Globus pallidus (tissue), 1 donor: ENCODE results near the gene SESN1.
A peak's percentile ranks its signal among the peaks of the same experiment; 100 is the strongest.
"Not testable (repeated sequence)": the region's sequence is repeated elsewhere in the genome, so short reads cannot be mapped to it uniquely, and the experiment has no call there.

Experiments
- DNase-seq: peaks from one replicate; pipeline ENCODE4 v3.0.0-alpha.2; 2015; ENCODE audit warnings: low spot score

SESN1 gene

DNA sequence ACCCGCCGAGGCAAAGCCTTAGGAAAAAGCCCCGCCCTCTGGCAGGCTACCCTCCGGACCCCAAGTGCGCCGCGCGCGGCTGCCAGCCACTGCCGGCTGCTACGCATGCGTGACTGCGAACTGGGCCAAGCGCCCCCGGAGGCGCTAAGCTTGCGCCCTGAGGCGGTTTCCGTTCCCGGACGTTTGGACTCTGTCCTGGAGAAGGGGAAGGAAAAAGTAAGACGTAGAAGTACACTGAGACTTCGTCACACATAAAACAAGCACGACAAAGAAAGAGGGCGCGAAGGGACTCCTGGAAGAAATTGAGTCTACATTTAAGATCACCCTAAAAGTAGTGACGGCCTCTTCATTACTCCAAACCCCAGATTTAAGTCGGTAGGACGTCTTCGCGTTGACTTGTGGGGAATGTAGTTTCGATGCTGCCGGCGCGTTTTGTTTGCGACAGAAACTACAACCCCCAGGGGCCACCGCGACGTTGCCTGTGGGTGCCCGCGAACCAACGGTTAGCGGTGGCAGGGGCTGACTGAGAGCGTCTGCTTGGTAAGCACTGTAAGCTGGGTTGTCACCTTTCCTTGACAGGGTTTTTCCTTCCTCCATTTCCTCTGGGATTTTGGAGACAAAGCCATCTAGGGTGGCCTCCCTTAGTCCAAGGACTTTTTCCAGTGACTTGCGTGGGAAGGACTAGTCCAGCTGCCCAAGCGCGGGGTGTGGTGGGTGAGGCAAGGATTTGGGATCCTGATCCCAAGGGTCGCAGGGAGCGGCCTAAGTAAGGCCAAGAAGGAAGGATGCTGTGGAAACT is 589 bp upstream of the SESN1 start, which contains the start of gene CEP57L1:
TSS of gene CEP57L1 (plus strand) at position 472 of the 799 bp plus-strand sequence. CDS start 49,715 bp downstream, outside the sequence.
- DNase-seq = peak; percentile 97

DNA sequence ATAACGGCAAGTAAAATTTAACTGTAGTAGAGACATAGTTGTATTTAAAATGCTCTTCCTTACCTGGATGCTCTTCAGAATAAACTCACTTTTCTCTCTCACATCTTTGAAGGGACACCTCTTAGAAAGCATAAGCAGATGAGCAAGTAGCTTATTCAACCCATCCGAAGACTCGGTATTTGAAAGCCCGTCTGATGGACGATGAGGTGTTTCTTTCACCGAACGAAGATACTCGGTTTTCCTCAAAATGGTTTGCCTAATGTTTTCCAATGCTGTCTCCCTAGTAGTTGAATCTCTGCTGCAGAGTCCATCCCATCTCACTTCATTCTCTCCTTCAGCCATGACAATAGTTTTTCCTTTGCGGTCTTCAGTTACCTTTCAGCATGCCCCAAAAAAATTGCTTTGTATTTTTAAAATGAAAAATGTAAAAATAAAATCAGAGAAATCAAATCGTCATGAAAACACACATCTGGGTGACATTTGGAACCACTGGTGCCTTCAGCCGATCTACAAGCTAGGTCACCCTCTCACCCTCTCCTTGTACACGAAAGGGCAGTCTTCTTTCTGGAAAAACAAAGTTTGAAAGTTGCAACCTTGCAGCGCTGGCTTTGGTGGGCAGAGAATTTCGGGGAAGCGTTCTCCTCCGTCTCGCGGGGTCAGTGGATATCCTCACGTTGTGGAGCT is 772 bp downstream of the SESN1 start:
- peak; percentile 35 for DNase-seq

DNA sequence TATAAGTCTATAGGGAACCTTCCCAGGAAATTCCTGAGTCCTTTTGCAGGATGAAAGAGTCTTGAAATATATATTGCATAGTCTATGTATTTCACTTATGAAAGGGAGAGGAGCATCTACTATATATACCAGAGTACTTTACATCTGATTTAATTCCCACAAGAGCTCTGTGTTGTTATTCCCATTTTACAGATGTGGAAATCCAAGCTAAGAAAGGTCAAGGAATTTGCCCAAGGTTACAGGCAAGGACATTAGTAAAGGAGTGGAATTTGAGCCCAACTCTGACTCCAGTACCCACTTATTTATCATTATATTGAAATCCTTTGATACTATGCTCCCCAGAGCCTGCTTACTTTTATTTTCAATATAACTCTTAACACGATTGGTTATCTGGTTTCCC is 2.6 kb downstream of the SESN1 start:
- no peak for DNase-seq

DNA sequence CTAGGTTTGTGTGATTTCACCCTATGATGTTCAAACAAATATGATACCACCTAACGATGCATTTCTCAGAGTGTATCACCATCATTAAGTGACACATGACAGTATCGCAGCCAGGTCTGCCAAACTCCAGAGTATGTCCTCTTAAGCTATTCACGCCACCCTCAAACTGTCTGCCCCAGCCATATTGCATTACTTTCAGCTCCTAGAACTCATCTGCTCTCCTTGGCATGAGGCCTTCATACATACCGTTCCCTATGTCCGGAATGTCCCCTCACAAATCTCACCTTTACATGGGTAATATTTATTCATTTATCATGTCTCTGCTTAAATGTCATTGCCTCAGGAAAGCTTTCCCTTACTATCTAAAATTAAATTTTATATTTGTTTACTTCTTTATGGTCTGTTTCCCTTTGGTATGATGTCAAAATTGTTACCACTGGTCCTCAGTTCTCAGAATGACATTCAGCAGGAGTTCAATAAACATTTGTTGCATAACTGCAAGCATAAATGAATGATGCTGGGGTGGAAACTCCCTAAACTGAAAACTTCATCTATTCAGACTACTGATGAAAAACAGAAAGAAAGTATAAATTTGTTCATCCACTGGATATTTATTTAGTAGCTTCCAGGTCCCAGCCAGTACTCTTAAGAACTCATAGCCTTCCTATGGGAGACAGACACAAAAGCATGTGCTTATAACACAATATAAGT is 3.2 kb downstream of the SESN1 start:
- DNase-seq = no peak

DNA sequence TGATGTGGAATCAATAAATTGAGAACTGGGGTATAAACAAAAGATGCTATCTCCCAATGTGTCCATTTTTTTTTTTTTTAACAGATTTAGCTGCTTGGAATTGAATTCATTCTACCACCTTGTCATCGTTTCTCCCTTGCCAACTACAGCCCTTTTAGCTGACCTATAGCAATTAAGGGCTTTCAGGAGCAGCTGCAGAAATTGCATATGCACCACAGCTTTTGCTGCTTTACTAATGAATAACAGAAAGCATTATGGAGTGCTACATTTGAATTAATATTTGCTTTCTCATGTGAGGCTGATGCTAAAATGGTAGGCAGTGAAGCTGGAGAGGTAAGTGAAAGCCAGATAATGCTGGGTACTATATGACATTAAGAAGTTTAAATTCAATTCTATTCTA is 5.7 kb downstream of the SESN1 start:
- DNase-seq = no peak

DNA sequence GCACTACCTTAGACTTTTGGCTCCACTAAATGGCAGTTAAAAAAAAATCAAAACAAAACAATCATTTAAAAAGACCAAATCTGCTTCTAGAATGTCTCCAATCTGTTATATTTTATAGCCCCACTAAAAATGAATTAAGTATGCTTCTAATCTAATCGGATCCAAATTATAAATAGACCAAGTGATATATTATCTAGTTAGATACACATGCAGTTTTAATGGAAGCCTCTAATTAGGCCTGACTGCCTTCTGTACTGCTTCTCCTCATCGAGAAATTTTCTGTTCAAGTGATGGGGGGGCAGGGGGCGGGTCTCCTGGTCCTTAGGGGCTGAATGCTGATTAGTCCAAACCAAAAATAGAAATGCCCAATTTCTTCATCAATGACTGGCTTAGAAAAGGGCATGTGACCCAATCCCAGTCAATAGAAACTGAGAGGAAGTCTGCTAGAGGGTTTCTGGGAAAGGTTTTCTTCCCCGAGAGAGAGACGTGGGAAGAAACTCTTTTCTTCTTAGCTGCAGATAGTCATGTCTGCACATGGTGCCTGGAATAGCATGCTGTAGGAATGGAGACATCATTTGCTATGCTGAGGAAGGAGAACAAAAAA is 6.9 kb downstream of the SESN1 start:
- DNase-seq = no peak

DNA sequence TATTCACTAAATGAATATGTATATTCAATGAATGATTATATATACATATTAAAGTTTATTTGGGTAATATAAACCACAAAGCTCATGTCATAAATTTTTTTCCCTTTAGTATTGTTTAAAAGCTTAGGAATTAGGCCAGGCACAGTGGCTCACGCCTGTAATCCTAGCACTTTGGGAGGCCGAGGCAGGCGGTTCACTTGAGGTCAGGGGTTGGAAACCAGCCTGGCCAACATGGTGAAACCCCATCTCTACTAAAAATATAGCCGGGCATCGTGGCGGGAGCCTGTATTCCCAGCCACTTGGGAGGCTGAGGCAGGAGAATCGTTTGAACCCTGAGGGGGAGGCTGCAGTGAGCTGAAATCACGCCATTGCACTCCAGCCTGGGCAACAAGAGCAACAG is 10.5 kb downstream of the SESN1 start:
- not testable (repeated sequence) for DNase-seq

DNA sequence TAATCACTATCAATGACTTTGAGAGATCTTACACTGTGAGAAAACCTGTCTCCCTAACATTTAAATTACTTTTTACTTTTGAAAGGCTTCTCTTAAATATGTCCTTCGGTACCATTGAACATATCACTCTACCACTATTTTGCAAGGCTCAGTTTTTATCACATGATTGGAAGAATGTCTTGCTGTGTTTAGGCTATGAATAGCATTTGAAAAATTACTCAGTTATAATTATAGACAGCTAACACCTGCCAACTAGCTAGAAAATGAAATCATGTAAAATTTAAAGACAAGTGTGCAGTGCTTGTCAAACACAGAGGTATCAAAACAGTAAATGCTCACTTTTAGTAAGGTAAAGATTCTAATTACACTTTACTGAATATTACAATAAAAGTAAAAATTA is 11.0 kb downstream of the SESN1 start:
- DNase-seq = no peak

DNA sequence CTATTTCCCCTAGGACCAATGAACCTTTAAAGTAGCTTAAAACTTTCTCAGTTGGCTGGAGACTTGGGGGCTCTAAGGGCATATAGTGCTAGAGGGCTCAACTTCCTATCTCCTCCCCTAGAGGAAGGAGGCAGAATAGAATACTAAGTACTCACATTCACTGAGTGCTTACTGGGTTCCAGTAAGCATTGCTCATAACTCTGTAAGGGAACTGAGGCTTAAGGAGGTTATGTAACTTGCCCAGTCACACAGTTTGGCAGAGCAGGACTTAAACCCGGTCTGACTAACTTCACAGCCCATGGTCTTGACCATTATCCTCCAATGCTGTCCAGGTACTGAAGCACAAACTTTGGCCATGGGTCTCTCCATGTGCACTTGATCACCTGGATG is 12.5 kb downstream of the SESN1 start:
- no peak for DNase-seq

DNA sequence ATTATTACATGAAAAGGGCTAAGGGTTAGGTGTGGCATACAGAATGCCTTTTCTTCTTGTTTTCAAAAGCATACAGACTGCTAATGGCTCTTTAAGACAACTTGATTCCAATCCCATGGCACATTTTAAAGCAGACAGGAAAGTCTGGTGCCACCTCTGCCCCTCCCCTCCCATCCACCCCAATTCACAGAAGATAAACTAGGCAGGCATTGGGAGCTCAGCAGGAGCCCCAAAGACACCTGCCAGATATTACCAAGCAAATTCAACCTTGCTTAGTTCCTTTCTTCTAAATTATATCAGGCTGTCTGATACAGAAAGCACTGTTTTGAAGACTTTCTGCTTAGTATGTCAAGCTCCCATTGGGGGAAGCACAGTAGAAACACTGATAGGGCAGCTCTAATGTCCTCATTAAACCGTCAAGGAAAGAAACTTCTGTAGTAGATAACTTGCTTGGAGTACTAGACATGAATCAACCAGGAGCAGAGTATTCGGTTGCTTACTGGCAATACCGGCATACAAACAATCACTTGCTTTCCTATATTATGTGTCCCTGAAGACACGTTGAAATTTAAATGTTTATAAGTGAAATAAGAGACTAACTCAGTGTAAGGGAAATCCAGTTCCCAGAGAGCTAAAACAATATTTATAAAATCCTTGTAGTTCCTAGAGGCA is 13.0 kb downstream of the SESN1 start:
- DNase-seq = no peak

DNA sequence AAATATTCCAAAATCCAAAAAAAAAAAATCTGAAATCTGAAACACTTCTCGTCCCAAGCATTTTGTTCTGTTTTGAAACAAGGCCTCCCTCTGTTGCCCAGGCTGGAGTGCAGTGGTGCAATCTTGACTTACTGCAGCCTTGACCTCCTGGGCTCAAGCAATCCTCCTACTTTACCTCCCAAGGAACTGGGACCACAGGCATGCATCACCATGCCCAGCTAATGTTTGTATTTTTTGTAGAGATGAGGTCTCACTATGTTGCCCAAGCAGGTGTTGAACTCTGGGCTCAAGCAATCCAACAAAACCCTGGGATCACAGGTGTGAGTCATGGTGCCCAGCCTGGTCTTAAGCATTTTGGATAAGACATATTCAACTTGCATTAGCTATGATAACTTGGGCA is 13.6 kb downstream of the SESN1 start:
- no peak for DNase-seq

DNA sequence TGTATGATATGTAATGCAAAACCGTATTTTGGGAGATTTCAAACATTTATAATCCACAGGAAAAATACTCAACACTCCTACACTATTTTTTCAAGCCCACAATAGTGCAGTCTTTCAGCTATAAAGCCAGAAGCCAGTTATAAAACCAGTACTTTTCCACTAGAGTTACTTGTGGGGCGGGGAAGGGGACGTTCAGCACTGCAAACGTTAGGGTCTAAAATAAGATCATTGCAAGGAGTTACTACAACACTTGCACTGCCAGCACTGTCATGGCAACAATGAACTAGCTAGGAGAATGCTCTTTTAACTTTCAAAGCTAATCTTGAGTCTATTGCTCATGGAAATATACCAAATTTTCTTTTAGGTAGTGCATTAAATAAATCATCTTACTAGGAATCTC is 14.7 kb downstream of the SESN1 start:
- peak; percentile 31 for DNase-seq

DNA sequence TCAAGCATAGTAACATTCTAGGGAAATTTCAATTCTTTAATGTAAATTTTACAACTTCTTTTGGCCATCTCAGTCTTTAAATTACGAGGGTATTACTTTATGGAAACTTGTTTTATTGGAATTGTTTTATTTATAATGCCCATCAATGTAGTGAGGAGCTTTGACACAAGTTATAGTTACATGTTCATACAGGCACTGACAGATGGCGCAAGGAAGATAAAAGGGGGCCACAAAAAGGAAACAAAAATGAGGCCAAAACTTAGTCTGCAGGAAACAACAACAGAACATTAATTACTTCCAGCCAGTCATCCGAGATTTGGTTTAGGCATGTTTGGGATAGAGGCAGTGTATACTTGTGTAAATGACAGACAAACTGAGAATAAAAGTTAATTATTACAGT is 18.3 kb downstream of the SESN1 start:
- no peak for DNase-seq

DNA sequence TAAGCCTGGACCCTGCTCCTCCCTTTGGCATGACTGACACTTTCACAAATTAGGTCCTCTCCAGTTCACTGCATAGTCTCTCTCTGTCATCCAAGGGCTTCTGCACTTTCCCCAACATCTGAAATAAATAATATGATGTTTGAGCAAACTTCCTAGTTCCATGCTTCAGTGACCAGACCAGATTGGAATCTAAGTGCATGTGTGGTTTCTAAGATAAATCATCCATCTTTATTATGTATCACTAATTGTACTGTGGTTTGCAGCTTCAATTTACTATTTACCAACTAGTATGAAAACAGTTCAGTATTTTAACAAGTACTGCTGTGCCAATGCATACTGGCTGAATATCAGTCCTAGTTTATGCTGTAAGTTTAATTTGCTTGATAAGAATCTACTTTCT is 18.7 kb downstream of the SESN1 start:
- no peak for DNase-seq

DNA sequence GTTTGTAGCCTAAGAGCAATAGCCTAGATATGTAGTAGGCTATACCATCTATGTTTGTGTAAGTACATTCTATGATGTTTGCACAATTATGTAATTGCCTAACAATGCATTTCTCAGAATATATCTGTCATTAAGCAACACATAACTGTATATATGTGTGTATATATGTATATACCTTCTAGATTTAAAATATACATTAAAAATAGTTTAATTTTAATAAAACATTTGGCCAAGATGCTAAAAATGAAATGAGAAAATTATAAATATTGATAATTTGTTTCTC is 20.6 kb downstream of the SESN1 start:
- DNase-seq = no peak

DNA sequence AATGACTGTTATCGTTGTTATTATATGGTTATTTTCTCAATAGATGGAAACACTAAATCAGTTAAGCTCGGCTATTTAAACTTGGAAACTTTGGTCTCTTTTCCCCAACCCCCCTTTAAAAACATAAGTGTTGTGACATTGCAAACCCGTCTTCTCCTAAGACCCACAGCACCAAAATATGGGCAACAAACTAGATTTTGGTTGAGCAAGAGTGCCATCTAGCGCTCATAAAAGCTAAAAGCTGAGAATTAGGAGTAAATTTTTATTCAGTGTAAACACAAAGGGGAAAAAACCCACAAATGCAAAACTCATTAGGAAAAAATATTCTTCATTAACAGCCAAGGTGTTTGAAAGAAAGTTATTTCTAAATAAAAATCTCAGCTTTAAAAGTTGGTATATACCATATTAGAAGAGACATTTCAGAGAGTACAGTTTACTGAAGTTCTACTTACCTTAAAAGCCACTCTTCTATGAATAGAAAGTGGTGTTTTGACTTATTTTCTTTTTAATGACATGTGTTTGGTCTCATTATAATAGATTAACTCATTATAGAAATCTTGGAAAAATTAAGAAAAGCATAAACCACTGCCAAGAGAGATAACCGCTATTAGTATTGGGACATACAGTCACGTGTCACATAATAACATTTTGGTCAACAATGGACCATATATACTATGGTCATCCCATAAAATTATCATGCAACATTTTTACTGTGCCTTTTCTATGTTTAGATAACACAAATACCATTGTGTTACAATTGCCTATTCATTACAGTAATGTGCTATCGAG is 21.1 kb downstream of the SESN1 start:
- DNase-seq = peak; percentile 79

DNA sequence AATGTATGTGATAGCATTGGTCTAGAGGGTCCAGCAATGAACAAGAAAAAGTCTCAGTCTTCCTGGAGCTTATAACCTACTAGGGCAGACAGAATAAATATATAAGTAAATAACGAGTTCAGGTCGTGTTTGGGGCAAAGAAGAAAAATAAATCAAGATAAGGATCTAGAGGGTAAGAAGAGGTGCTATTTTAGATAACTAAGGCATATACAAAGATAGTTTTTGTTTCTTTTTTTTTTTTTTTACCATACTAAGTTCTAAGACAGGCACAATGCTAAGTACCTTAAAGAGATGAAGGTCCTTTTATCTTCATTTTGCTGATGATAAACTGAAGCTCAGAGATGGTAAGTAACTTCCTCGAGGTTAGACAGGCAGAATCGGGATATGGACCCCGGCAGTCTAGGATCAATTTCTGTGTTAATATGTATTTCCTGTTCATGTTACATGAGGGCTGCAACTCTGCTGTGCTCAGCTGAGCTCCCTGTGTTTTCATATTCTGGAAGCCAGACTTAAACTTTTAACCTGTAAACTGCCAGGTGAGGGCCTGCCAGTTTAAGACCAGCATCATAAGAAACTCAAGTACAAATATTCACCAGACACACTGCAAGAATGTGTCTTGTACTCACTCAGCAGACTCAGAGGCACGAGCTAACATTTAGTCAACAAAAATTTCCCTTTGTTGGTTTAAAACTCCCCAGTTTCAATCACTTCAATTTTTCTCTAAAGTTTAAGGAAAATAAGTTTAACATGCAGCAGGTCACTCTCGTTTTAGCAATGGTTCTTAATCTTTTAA is 23.3 kb downstream of the SESN1 start:
- no peak for DNase-seq

DNA sequence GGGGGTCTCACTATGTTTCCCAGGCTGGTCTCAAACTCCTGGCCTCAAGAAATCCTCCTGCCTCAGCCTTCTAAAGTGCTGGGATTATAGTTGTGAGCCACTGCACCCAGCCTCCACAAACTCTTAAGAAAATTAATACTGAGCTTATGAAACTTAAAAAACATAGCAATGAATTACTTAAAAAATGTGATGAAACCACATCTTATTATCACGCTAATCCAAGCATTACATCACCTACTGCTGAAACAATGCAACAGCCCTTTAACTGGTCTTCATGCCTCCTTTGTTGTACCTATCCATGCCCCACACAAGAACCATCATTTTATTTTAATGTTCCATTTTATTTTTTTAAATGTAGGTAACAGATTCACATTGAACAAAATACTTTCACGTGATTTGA is 24.9 kb downstream of the SESN1 start:
- DNase-seq = no peak

DNA sequence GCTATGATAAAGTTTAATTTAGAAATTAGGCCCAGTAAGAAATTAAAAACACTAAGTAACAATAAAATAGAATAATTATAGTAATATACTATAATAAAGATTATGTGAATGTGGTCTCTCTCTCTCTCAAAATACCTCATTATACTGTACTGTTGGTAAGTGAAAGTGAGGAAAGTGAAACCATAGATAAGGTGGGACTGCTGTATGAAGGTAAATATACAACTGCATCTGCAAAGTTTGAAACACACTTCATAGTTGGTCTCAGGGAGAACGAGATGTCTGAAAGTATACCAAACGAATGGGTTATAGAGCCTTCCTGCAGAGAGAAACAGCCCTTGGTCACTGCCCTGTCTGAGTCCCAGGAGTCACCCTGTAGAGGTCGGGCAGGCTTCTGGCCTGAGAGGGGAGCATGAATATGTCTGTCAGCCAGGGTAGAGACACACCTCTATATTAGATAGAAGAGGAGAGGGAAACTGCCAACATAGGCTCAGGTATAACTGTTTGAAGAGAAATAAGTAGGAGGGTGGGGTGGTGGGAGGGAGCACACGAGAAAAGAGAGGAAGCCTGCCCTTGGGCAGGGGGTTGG is 31.8 kb downstream of the SESN1 start:
- DNase-seq = no peak

DNA sequence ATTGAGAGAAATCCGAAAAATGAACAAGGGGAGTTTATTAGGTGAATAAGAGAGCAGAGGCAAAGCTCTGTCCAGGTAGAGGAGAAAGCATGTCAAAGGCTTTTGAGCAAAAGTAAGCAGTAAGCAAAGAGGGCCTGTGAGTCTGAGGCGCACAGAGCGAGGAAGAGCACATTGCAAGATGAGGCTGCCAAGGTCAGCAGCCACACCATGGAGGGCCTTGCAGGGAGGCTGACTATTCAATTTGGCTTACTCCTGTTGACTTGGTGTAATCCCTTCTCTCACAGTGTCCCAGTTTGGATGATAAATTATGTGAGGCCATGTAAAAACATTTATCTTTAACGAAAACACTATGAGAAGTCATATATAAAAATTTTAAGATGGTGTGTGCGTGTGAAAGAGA is 32.4 kb downstream of the SESN1 start:
- DNase-seq = no peak
